DND-41 (cell line): ENCODE measurements around the gene KANSL3.

Experiments
- ATAC-seq: fragments of 200-7000 bp; cut with Tn5 transposase; 3 replicates; pipeline ENCODE4 v1.9.1; 2021; ENCODE audit warnings: low read depth; ENCODE audit not compliant: insufficient read depth
- DNase-seq: peaks from one replicate; pipeline ENCODE4 v3.0.0-alpha.2; 2020
- H2AFZ ChIP-seq: 2 replicates; pipeline ENCODE4 v1.6.0; 2012; ENCODE audit warnings: low read depth, low read length
- H3K27ac ChIP-seq: 2 replicates; pipeline ENCODE4 v1.5.1; 2012; ENCODE audit warnings: low read length, inconsistent platforms
- H3K27me3 ChIP-seq: fragments of 200-600 bp; sonication (generic); 2 replicates; pipeline ENCODE4 v1.6.0; 2012; ENCODE audit warnings: low read length, mild to moderate bottlenecking, inconsistent platforms; ENCODE audit not compliant: insufficient read depth, poor library complexity
- H3K36me3 ChIP-seq: 2 replicates; pipeline ENCODE4 v1.5.1; 2012; ENCODE audit warnings: low read length, inconsistent platforms; ENCODE audit not compliant: insufficient read depth
- H3K4me1 ChIP-seq: 2 replicates; pipeline ENCODE4 v1.5.1; 2012; ENCODE audit warnings: mild to moderate bottlenecking, low read length; ENCODE audit not compliant: insufficient read depth
- H3K4me2 ChIP-seq: 2 replicates; pipeline ENCODE4 v1.6.0; 2012; ENCODE audit warnings: mild to moderate bottlenecking, moderate library complexity, low read length, inconsistent platforms; ENCODE audit not compliant: insufficient read depth
- H3K4me3 ChIP-seq, 2 experiments: fragments of 200-600 bp in 1 of 2; shearing (Covaris generic) in 1 of 2; 2 replicates each; pipeline ENCODE4 v1.5.1; 2012 to 2016; ENCODE audit warnings: inconsistent platforms in 2 of 2, low read length in 2 of 2, mild to moderate bottlenecking in 2 of 2, low read depth in 1 of 2, moderate library complexity in 1 of 2
- H3K79me2 ChIP-seq: 2 replicates; pipeline ENCODE4 v1.6.0; 2012; ENCODE audit warnings: low read length, inconsistent platforms; ENCODE audit not compliant: insufficient read depth
- H3K9ac ChIP-seq: 2 replicates; pipeline ENCODE4 v1.6.0; 2012; ENCODE audit warnings: low read depth, mild to moderate bottlenecking, inconsistent platforms, low read length, moderate library complexity
- H3K9me3 ChIP-seq: 2 replicates; pipeline ENCODE4 v1.5.1; 2012; ENCODE audit warnings: low read length, moderate library complexity, mild to moderate bottlenecking, inconsistent platforms; ENCODE audit not compliant: insufficient read depth, severe bottlenecking
- H4K20me1 ChIP-seq: 2 replicates; pipeline ENCODE4 v1.6.0; 2012; ENCODE audit warnings: low read length; ENCODE audit not compliant: insufficient read depth
- EZH2 ChIP-seq: IDR thresholded peaks from 3 replicates; pipeline ENCODE4 v1.6.1; 2012; ENCODE audit warnings: borderline replicate concordance, low read depth, mild to moderate bottlenecking, moderate library complexity, low read length, inconsistent platforms; ENCODE audit not compliant: severe bottlenecking
- TF ChIP-seq, protein P1 (sequence below): IDR thresholded peaks from 2 replicates; pipeline ENCODE4 v1.5.1; 2012; ENCODE audit warnings: borderline replicate concordance, low read length, moderate library complexity, mild to moderate bottlenecking; ENCODE audit not compliant: poor library complexity, severe bottlenecking; ENCODE audit errors: extremely low read depth

Gene KANSL3

GRCh38 chr2:96616535-96616934 is 21.6 kb downstream of the KANSL3 start:
- DNase-seq (no peak), ATAC-seq (no peak)
- Histone ChIP-seq H3K4me1 (no peaks in the 10 kb centered on the region), H3K79me2 (peaks cover 9% of the 10 kb centered on the region), H4K20me1 (peaks cover 10% of the 10 kb centered on the region; the same call in 1 of the 2 replicates), H3K27me3 (no peaks in the 10 kb centered on the region), H3K9ac (no peak overlapping the region), H3K9me3 (no peaks in the 10 kb centered on the region), H2AFZ (no peak overlapping the region), H3K4me2 (no peak overlapping the region), H3K27ac (no peak overlapping the region), H3K36me3 (peaks cover 84% of the 10 kb centered on the region), H3K4me3 (no peak overlapping the region)
- TF ChIP-seq, protein P1, sequence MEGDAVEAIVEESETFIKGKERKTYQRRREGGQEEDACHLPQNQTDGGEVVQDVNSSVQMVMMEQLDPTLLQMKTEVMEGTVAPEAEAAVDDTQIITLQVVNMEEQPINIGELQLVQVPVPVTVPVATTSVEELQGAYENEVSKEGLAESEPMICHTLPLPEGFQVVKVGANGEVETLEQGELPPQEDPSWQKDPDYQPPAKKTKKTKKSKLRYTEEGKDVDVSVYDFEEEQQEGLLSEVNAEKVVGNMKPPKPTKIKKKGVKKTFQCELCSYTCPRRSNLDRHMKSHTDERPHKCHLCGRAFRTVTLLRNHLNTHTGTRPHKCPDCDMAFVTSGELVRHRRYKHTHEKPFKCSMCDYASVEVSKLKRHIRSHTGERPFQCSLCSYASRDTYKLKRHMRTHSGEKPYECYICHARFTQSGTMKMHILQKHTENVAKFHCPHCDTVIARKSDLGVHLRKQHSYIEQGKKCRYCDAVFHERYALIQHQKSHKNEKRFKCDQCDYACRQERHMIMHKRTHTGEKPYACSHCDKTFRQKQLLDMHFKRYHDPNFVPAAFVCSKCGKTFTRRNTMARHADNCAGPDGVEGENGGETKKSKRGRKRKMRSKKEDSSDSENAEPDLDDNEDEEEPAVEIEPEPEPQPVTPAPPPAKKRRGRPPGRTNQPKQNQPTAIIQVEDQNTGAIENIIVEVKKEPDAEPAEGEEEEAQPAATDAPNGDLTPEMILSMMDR: no peak
- no peak for TF ChIP-seq EZH2

DNA sequence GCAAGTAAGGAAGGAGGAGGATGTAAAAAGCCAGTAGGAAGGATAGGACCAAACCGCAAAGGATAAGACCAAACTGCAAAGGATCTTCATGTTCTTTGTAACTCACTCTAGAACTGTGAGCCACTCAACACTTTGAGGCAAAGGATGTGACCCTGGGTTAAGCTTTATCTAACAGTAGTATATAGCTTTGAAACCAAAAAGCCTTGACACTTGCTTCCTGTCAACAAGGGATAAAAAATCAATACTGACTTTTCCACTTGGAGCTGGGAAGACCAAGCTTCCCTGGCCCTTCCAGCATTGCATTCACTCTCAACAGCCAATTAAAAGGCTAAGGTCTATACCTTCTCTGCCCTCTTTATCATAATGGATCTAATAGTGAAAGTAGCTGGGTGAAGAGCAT is 22.0 kb downstream of the KANSL3 start:
- H3K36me3 ChIP-seq: peaks cover 89% of the 10 kb centered on the region
- H3K4me2 ChIP-seq: no peak overlapping the region
- DNase-seq (no peak), ATAC-seq (no peak)
- no peak overlapping the region for H2AFZ ChIP-seq
- H3K4me1 ChIP-seq: no peaks in the 10 kb centered on the region
- TF ChIP-seq, protein P1: no peak
- TF ChIP-seq EZH2: no peak
- peaks cover 9% of the 10 kb centered on the region for H3K79me2 ChIP-seq
- H4K20me1 ChIP-seq: peaks cover 10% of the 10 kb centered on the region; the same call in 1 of the 2 replicates
- no peak overlapping the region for H3K9ac ChIP-seq
- no peaks in the 10 kb centered on the region for H3K27me3 ChIP-seq
- no peak overlapping the region for H3K4me3 ChIP-seq
- no peak overlapping the region for H3K27ac ChIP-seq
- H3K9me3 ChIP-seq: no peaks in the 10 kb centered on the region

DNA sequence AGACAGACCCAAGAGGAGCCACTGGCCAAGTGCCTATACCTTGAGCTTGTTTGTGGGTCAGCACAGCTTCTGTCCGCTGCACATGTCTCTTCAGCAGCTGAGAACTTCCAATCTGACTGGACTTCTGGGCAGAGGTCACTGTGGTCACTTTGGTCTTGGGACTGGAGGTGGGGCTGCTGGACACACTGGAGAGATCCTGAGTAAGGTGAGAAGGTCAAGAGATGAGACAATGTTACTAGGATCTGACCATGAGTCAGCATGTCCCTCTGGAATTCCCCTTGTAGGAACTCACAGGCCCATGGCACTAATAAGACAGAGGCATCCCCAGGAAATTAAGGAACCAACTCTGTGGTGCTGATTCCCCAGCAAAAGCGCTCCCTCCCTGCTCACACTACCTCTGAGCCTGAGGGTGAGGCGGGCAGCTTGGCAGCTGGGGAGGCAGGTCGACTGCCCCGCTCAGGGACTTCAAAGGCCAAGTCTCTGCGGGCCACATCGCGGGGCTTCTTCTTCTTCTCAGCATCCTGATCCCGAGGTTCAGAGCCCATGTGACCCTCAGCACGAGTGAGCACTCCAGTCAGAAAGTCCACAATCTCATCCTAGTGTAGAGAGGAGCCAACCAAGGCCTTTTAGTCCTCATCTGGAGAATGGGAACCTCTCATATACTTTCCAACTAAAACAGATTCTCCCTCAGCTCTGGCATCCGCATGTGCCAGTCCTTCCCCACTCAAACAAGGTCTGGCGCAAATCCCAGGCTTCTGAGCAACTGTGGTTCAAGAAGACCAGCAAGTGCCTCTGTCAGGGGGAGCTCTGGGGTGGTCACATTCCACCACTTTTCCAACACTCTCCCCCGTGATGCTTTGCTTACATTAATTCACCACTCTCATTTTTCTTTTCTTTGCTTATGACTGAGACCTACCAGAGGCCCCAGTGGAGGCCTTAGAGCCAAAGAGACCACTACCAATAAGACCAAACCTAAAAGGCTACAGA is 29.4 kb downstream of the KANSL3 start:
- no peak overlapping the region for H3K4me3 ChIP-seq
- H3K9ac ChIP-seq: no peak overlapping the region
- 0 out of 2 replicates have a peak, but pooled peaks cover 3% of the 10 kb centered on the region for H4K20me1 ChIP-seq
- H3K4me2 ChIP-seq: no peak overlapping the region
- ATAC-seq (no peak), DNase-seq (no peak)
- no peaks in the 10 kb centered on the region for H3K4me1 ChIP-seq
- no peak overlapping the region for H3K27ac ChIP-seq
- no peaks in the 10 kb centered on the region for H3K27me3 ChIP-seq
- H3K9me3 ChIP-seq: no peaks in the 10 kb centered on the region
- H2AFZ ChIP-seq: no peak overlapping the region
- peaks cover 97% of the 10 kb centered on the region for H3K36me3 ChIP-seq
- no peaks in the 10 kb centered on the region for H3K79me2 ChIP-seq
- TF ChIP-seq, protein P1: no peak
- TF ChIP-seq EZH2: no peak
